ENCODE results near the gene WDR33.
"Not testable (repeated sequence)": the region's sequence is repeated elsewhere in the genome, so short reads cannot be mapped to it uniquely, and the experiment has no call there.

WDR33 gene

DNA sequence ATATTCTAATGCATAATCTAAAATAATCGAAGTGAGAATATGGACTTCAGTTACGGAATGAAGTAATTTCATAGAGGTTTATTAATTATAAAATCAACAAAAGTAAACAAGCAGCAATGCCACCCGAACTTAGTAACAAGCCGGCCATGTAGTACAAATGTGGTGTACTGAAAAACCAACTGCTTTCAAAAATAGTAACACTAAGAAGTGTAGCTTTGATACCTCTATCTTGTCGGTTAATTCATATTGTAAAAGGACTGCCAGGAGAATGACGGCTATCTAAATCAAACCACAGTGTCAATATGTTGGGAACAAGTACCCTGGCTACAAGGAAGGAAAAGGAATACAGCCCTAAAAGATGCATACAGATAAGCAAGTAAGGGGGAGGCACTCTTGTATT is 48.5 kb downstream of the WDR33 start:
- FAIRE-seq: no peak

DNA sequence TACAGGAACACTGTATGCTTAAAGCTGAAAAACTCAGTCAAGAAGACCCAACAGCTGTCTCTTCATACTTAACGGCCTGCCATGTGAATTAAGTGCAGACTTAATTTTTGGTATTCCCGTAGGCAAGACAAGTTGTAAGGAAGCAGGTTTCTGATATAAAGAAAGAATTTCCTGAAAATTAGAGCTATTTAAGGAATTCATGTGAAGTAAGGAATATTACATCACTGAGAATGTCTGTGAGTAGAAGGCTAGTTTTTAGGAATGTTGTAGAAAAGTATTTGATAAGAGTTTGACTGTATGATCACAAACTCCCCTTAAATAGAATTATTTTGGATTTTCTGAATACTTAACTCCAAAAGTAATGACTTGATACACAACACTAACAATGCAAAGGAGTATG is 51.0 kb downstream of the WDR33 start:
- FAIRE-seq: no peak

DNA sequence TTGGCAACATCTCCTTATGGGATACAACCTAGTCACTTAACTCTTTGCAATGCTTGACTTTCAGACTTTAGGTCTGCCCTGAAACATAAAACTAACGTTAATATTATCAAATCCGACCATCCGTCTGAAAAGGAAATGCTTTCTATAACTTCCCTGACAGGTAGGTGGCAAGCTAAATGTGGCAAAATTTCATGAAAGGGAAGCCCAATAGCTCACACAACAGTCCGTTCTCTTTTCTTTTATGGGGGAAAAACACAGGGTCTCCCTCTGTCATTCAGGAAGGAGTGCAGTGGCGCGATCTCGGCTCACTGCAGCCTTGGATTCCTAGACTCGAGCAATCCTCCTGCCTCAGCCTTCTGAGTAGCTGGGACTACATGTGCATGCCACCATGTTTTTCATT is 56.8 kb downstream of the WDR33 start:
- FAIRE-seq: no peak

DNA sequence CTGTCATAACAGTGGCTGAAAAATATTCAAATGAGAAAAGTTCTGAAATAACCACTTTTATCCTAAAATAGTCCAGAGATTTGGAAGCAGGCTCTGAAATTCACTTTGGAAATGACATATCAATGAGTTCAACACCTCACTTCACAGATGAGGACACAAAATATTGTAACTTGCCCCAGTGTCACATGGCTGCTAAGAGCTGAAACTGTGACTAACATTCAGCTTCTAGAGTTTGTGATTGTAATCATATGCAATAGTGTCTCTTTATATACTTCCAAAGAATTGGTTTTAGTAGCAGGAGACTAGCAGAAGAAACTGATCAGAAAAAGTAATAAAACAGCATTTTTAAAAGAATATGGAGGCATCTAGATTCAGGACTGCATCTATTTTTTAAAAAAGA is 57.6 kb downstream of the WDR33 start:
- FAIRE-seq: no peak

GRCh38 chr2:127749537-127749936 is 61.4 kb downstream of the WDR33 start:
- FAIRE-seq: not testable (repeated sequence)

DNA sequence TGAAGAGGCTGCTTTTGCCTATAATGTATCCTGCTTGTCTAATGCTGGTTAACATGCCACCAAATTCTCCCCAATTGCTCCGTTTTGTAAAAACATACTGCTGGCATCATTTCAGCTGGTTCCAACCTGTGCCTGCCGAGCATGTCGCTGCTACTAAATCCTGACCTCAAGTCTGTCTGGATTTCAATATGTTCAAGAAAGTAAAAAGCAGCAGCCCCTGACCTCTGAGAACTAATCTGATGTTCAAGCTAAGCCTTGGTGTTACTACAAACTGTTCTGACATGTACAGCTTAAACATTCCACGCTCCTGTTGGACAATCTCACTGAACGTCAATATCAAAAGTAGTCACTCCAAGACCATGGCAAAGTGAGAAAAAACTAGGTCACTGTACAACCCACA is 63.4 kb downstream of the WDR33 start:
- FAIRE-seq: no peak

DNA sequence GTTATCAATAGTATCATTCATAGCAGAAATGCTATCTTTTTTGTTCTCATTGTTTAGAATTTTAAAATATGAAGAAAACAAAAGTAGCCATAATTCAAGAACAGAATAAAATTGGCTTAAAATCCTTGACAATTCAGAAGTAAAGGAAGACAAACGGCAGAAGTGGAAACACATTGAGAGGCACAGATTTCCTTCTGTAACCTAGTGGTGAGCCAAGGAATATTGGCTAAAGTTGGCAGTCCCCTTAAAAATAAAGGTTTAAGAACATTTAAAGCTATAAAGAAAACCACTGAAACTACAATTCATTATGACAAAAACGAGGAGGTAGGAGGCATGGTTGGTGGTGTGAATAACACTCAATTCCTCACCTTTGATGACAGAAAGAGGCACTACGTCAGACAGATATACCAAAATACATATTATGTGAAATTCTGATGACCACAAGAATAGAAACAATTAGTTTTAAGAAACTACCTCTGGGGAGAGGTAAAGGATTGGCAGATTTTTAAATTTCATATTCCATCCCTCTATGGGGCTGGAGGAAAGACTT is 67.4 kb downstream of the WDR33 start:
- no peak for FAIRE-seq

- FAIRE-seq: no peak
Observed at GRCh38 chr2:127740665-127741288, 70.2 kb downstream of the WDR33 start.

DNA sequence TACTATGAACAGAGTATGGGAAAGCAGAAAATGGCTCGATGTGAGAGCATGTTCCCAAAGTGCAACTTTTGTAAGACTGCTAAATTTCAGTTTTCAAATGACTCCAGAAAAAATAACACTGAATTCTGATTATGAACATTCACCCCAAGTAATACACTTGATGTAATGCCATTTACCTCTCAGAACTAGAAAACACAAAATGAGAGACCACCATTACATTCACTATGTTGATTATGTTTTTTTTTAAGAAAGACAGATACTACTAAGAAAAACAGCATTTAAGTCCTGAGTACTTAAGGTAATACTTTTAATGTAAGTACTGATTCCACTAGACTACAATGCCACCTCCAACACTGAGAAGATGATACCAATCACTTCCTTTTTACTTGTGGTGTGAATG is 71.2 kb downstream of the WDR33 start:
- FAIRE-seq: no peak

GRCh38 chr2:127737892-127738291 is 73.1 kb downstream of the WDR33 start:
- FAIRE-seq: no peak

- peak; percentile 83 for FAIRE-seq
Observed at GRCh38 chr2:127735537-127736399, 75.2 kb downstream of the WDR33 start.

DNA sequence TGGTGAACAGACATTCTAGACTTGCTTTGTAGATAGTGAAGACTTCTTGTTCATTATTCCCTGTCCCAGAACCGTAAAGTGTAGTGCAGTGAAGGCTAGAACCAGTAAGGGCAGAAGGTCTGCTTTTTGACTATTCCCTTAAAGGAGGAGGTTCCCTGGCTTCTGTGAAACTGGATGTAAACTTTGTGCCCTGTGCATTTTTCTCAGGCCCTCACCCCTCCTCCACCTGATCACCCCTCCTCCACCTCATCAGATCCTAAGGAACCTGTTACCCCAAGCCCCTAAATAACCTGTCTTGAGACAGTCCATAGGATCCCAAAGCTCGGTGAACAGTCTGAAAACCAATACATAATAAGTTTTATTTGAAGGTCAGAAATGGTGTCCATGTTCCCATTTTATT is 75.9 kb downstream of the WDR33 start:
- FAIRE-seq: no peak

GRCh38 chr2:127733816-127734537 is 77.0 kb downstream of the WDR33 start:
- no peak for FAIRE-seq

GRCh38 chr2:127733113-127733815 is 77.7 kb downstream of the WDR33 start:
- FAIRE-seq: no peak

DNA sequence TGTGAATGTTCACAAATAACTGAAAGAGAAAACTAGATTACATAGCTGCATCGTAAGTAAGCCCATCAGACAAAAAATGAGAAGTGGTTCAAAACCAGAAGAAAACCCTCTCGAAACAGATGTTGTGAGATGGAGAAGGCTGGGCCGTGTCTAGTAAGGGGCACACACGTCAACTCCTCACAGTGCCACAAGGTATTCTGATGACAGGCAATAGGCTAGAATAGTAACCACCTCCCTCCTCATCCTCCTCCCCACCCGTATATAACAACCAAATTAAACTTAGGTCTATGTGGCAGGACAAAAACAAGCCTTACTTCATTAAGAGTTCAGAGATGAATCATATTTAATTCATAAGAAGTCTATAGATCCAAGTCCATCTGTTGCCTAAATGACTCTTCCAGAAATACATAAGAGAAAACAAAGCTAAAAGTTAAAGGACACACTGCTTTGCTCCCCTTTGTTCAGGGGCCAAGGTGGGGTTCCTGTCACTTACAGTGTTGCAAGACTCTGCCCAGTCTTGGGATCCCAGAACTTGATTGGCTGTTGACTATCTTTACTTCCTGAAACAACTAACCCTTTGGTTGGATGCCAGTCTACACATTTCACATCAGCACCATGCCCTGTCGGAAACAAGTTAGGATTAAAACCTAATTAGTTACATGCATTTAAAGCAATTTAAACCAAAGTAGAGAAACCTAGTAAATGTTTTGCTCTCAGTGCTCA is 84.7 kb downstream of the WDR33 start:
- no peak for FAIRE-seq

GRCh38 chr2:127722807-127723206 is 88.2 kb downstream of the WDR33 start:
- no peak for FAIRE-seq

DNA sequence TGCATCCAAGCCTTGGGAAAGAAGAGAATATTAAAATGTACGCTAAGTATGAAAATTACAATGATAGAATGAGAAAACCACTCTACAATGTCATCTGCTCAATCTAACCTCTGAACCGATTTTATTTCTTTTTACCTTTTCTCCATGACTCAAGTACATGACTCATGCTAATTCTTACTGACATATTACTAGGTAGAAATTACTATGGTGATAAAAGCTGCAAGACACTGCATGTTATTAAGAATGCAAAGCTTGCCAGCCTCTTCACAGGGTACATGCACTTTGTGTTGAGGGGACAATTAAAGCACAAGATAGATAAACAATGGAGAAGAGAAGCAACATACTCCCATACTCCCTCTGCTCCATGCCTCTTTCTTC is 89.0 kb downstream of the WDR33 start:
- no peak for FAIRE-seq

GRCh38 chr2:127721311-127721977 is 89.5 kb downstream of the WDR33 start:
- FAIRE-seq: no peak

GRCh38 chr2:127719301-127720218 is 91.4 kb downstream of the WDR33 start:
- no peak for FAIRE-seq

GRCh38 chr2:127718271-127718670 is 92.7 kb downstream of the WDR33 start:
- FAIRE-seq: no peak
